Coronary artery (tissue), 2 donors: ENCODE data around the gene PAEP.

Source experiments
- DNase-seq: peaks from one replicate; pipeline ENCODE4 v3.0.0-alpha.2; 2017; ENCODE audit warnings: low spot score
- H3K27ac ChIP-seq, 2 donors: fragments of 200-600 bp; sonication (generic); one replicate each; pipeline ENCODE4 v1.5.1; 2016 to 2019
- H3K4me3 ChIP-seq: fragments of 200-600 bp; sonication (generic); 2 replicates; pipeline ENCODE4 v1.5.1; 2016; ENCODE audit warnings: mild to moderate bottlenecking, moderate library complexity
- TF ChIP-seq, protein P1 (sequence below): fragments of 200-600 bp; sonication (generic); IDR thresholded peaks from one replicate; pipeline ENCODE4 v1.5.1; 2019; ENCODE audit warnings: antibody characterized with exemption

Gene PAEP

DNA sequence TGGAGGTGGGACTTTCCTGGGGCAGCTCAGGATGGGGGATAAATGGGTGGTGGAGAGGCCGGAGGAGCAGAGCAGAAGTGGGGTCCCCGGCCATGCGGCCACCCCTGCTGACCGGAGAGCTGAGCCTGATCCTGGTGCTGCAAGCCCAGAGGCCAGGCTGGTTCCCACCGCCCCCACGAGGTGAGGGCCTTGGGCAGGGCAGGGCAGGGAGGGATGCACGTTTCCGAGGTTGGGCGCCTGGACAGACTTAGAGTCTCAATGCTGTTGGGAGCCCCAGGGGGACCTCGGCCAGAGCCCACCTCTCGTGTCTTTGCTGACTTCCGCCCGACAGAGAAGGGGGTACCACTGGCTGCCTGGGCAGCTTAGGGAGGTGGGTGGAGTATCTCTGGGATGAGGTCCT lies 10.1 kb upstream of the PAEP start:
- no peak for DNase-seq
- Histone ChIP-seq H3K27ac (no peak overlapping the region), H3K4me3 (no peak overlapping the region)
- TF ChIP-seq, protein P1, sequence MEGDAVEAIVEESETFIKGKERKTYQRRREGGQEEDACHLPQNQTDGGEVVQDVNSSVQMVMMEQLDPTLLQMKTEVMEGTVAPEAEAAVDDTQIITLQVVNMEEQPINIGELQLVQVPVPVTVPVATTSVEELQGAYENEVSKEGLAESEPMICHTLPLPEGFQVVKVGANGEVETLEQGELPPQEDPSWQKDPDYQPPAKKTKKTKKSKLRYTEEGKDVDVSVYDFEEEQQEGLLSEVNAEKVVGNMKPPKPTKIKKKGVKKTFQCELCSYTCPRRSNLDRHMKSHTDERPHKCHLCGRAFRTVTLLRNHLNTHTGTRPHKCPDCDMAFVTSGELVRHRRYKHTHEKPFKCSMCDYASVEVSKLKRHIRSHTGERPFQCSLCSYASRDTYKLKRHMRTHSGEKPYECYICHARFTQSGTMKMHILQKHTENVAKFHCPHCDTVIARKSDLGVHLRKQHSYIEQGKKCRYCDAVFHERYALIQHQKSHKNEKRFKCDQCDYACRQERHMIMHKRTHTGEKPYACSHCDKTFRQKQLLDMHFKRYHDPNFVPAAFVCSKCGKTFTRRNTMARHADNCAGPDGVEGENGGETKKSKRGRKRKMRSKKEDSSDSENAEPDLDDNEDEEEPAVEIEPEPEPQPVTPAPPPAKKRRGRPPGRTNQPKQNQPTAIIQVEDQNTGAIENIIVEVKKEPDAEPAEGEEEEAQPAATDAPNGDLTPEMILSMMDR: no peak

DNA sequence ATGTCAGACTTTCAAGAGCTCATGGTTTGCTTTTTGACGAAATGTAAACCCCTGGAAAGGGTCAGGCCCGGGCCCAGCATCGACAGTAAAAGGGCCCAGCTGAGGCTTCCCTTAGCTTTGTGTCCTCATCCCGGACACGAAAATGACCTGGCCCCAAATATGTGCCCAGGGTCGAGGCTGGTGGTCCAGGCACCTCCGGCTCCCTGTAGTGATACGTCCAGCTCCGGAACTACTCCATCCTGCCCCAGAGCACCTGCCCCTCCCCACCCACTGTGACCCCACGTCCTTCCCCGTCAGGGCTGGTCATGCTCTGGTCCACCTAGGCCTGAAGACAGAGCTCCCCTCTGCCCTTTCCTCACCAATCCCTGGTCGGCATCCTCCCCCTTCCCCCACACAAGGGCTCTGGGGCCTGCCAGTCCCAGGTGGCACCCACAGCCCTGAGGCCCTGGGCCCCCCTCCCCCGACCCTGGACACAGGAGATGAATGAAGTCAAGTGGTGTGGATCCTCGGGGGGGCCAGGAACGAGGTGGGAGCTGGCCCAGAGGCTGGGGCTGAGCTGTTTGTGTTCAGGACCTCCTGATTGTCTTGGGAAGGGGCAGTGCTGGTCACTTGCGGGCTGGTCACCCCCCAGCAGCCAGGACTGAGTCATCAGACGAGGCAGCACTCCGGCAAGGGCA lies 9.4 kb upstream of the PAEP start:
- TF ChIP-seq, protein P1: no peak

DNA sequence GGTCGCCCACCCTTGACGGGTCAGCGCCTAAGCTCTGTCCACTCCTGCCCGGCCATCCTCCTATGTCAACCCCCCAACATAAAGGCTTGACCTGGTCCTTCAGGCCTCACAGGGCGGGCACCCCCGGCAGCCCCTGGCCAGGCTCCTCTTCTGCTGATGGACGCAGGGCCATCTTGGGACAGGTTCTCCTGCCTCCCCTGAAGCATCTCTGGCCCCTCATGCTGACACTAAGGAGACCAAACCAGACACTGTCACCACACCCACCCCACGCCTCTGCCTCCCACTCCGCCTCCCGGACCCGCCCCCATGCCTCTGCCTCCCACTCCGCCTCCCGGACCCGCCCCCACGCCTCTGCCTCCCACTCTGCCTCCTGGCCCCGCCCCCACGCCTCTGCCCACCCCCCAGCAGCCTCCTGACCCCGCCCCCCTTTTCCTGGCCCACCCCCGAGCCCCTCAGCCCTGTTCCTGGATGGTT lies 8.8 kb upstream of the PAEP start:
- TF ChIP-seq, protein P1: no peak
- DNase-seq: no peak
- no peak overlapping the region for H3K27ac ChIP-seq
- no peak overlapping the region for H3K4me3 ChIP-seq

More for the DNA sequence above, 9.4 kb upstream of the PAEP start:
- Histone ChIP-seq H3K27ac (no peak overlapping the region), H3K4me3 (no peak overlapping the region)
- DNase-seq: no peak

DNA sequence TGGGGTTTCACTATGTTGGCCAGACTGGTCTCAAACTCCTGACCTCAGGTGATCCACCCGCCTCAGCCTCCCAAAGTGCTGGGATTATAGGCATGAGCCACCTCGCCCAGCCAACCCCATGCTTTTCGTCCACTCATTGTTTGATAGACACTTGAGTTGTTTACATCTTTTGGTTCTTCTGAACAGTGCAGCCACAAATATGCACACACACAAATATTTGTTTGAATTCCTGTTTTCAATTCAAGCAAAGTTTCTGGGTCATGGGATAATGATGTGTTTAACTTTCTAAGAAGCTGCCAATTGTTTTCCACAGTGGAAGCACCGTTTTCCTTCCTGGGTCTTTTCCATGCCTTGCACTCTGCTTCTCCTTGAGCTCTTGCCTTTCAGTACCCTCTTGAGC lies 6.8 kb upstream of the PAEP start:
- no peak overlapping the region for H3K27ac ChIP-seq
- TF ChIP-seq, protein P1: no peak
- no peak overlapping the region for H3K4me3 ChIP-seq
- no peak for DNase-seq

DNA sequence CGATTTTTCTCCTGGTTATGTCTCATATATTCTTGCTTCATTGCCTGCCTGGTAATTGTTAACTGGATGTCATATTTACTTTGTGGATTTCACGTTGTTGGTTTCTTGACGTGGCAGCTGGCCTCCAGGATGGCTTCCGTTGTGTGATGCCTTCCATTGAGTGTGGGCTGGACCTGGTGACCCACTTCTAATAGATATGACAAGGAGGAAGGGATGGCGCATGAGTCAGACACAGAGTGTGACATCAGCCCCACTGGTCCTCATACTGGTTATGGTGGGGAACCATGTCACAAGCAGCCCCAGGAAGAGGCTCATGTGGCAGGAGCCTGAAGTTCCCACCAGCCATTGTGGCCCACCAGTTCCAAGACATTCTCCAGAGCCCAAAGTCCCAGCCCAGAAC lies 6.4 kb upstream of the PAEP start:
- H3K27ac ChIP-seq: no peak overlapping the region
- DNase-seq: no peak
- H3K4me3 ChIP-seq: no peak overlapping the region
- TF ChIP-seq, protein P1: no peak

DNA sequence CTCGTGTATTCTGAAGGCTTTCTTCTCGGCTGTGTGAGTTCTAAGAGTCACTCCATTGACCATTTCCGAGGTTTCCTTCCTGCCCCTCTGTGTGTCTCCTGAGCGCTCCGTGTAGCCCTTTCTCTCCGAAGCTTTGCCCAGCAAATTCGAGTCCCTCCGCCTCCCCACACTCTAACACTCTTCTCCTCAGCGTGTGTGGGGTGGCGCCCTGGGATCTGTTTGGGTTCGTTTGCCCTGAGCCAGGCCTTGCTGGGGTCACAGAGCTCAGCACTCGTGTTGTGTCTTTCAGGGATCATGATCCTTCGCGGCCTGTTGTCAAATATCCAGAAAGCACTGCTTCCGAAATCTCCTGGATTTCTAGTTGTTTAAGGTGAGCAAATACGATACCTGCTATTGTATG lies 5.6 kb upstream of the PAEP start:
- Histone ChIP-seq H3K4me3 (no peak overlapping the region), H3K27ac (no peak overlapping the region)
- TF ChIP-seq, protein P1: no peak
- no peak for DNase-seq

DNA sequence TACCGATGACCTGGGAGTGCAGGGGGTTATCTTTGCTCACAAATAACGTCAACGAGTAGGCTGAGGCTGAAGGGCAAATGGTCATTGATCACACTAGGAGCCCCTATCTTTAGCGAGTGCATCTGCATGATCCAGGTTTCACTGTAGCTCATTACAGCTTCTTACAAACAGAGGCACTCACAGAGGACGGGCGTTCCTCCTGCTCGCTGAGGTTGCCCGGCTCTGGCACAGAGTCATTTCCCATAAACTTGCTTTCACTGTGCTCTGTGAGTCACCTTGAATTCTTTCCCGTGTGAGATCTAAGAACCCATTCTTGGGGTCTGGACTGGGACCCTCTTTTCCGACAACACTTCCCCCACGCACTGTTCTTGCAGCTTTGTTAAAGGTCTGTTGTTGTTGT lies 1.9 kb upstream of the PAEP start:
- TF ChIP-seq, protein P1: no peak
- DNase-seq: no peak
- no peak overlapping the region for H3K4me3 ChIP-seq
- H3K27ac ChIP-seq: no peak overlapping the region
